SK-N-SH (cell line): ENCODE measurements around the gene EYA2. TPM values are rescaled to one million over a fixed set of nuclear protein-coding genes. Genes with fewer than 3 reads are reported as not detected.

ENCODE experiments used
- CTCF ChIA-PET: fragments of 300-600, 350-600 bp; formaldehyde crosslinking; extraction: SDS; loops from one replicate; lab custom pipeline; 2021; lab: Yijun Ruan, JAX
- POLR2A ChIA-PET: fragments of 350-600 bp; sonication (Branson Sonifier 250); formaldehyde crosslinking; extraction: SDS; loops from one replicate; lab custom pipeline; 2020; ENCODE audit warnings: antibody characterized with exemption, inconsistent platforms; lab: Yijun Ruan, JAX
- DNase-seq: peaks from one replicate; pipeline ENCODE4 v3.0.0; 2012
- H2AFZ ChIP-seq: fragments of 200-600 bp; sonication (generic); 2 replicates; pipeline ENCODE4 v1.8.1; 2016; ENCODE audit warnings: antibody characterized with exemption, mild to moderate bottlenecking, low read depth
- H3F3A ChIP-seq: fragments of 200-600 bp; sonication (generic); replicated peaks from 2 replicates; pipeline ENCODE3; 2016; ENCODE audit warnings: antibody characterized with exemption, mild to moderate bottlenecking; ENCODE audit not compliant: insufficient read depth
- H3K27ac ChIP-seq, 2 experiments: fragments of 200-500 bp in 1 of 2; fragments of 200-600 bp in 1 of 2; sonication (Bioruptor generic) in 1 of 2; sonication (generic), shearing (Covaris generic) in 1 of 2; 2 replicates each; pipeline versions ENCODE4 v1.5.1 to v1.6.1; 2014 to 2016; ENCODE audit warnings: low read depth in 2 of 2, inconsistent platforms in 1 of 2, low read length in 1 of 2, mild to moderate bottlenecking in 1 of 2, mixed read lengths in 1 of 2
- H3K27me3 ChIP-seq: fragments of 200-600 bp; sonication (generic), shearing (Covaris generic); 2 replicates; pipeline ENCODE4 v1.6.1; 2016; ENCODE audit warnings: mixed run types; ENCODE audit not compliant: insufficient read depth
- H3K36me3 ChIP-seq, 2 experiments: fragments of 200-500 bp in 1 of 2; fragments of 200-600 bp in 1 of 2; sonication (Bioruptor generic) in 1 of 2; sonication (generic) in 1 of 2; replicated peaks in 1 of 2; 2 replicates each; pipeline versions ENCODE3 to v1.5.1; 2014 to 2016; ENCODE audit warnings: low read length in 1 of 2, mild to moderate bottlenecking in 1 of 2; ENCODE audit not compliant: insufficient read depth in 2 of 2, control insufficient read depth in 1 of 2
- H3K4me1 ChIP-seq, 2 experiments: fragments of 200-500 bp in 1 of 2; fragments of 200-600 bp in 1 of 2; sonication (Bioruptor generic) in 1 of 2; sonication (generic), shearing (Covaris generic) in 1 of 2; 2 replicates each; pipeline versions ENCODE4 v1.5.1 to v1.6.1; 2014 to 2016; ENCODE audit warnings: low read depth in 1 of 2, low read length in 1 of 2, mixed run types in 1 of 2; ENCODE audit not compliant: insufficient read depth in 2 of 2, control insufficient read depth in 1 of 2
- H3K4me2 ChIP-seq: fragments of 200-600 bp; sonication (generic), shearing (Covaris generic); 2 replicates; pipeline ENCODE4 v1.6.1; 2017; ENCODE audit warnings: mixed run types
- H3K4me3 ChIP-seq, 2 experiments: fragments of 200-500 bp in 1 of 2; fragments of 200-600 bp in 1 of 2; sonication (Bioruptor generic) in 1 of 2; sonication (generic), shearing (Covaris generic) in 1 of 2; 2 replicates each; pipeline versions ENCODE4 v1.5.1 to v1.8.1; 2014 to 2016; ENCODE audit warnings: low read depth in 2 of 2, inconsistent platforms in 1 of 2, low read length in 1 of 2, mild to moderate bottlenecking in 1 of 2, mixed read lengths in 1 of 2, moderate library complexity in 1 of 2
- H3K79me2 ChIP-seq: fragments of 200-600 bp; sonication (generic); 2 replicates; pipeline ENCODE4 v1.8.1; 2017; ENCODE audit warnings: mild to moderate bottlenecking; ENCODE audit not compliant: insufficient read depth
- H3K9ac ChIP-seq: fragments of 200-600 bp; sonication (generic); 2 replicates; pipeline ENCODE4 v1.6.1; 2017; ENCODE audit warnings: mixed run types
- H3K9me2 ChIP-seq: fragments of 200-600 bp; sonication (generic); 2 replicates; pipeline ENCODE4 v1.6.1; 2017; ENCODE audit warnings: mixed run types
- H3K9me3 ChIP-seq: fragments of 200-600 bp; sonication (generic); 2 replicates; pipeline ENCODE4 v1.6.1; 2017; ENCODE audit warnings: mixed run types, mild to moderate bottlenecking, moderate library complexity
- H4K20me1 ChIP-seq: fragments of 200-600 bp; sonication (generic); 2 replicates; pipeline ENCODE4 v1.6.1; 2017; ENCODE audit warnings: mild to moderate bottlenecking, mixed run types; ENCODE audit not compliant: insufficient read depth
- EP300 ChIP-seq, 2 experiments: IDR thresholded peaks; 2 replicates each; pipeline versions ENCODE4 v1.4.0 to v1.6.1; 2012; ENCODE audit warnings: borderline replicate concordance in 1 of 2, low read depth in 1 of 2, low read length in 1 of 2
- FOXM1 ChIP-seq: IDR thresholded peaks from 2 replicates; pipeline ENCODE4 v1.4.0; 2012; ENCODE audit warnings: low read depth, mild to moderate bottlenecking
- GATA2 ChIP-seq: sonication (generic); formaldehyde crosslinking; IDR thresholded peaks from 2 replicates; pipeline ENCODE4 v1.5.0; 2020; ENCODE audit warnings: mild to moderate bottlenecking, missing genetic modification reagents
- JUND ChIP-seq: IDR thresholded peaks from 2 replicates; pipeline ENCODE4 v1.4.0; 2012
- MXI1 ChIP-seq: IDR thresholded peaks from 2 replicates; pipeline ENCODE4 v1.6.1; 2012; ENCODE audit warnings: mild to moderate bottlenecking, low read depth, low read length, improper control_type of control experiment
- NRF1 ChIP-seq: IDR thresholded peaks from 2 replicates; pipeline ENCODE4 v1.6.1; 2012; ENCODE audit warnings: low read depth, mild to moderate bottlenecking, low read length
- RCOR1 ChIP-seq: fragments of 150-350 bp; IDR thresholded peaks from 2 replicates; pipeline ENCODE4 v1.6.1; 2017; ENCODE audit warnings: antibody characterized with exemption, low read length
- RXRA ChIP-seq: IDR thresholded peaks from 2 replicates; pipeline ENCODE4 v1.4.0; 2012; ENCODE audit warnings: low read depth, mild to moderate bottlenecking, borderline replicate concordance
- SIN3A ChIP-seq: IDR thresholded peaks from 2 replicates; pipeline ENCODE4 v1.6.1; 2012; ENCODE audit warnings: low read depth, mild to moderate bottlenecking, low read length, moderate library complexity, borderline replicate concordance
- TCF12 ChIP-seq: IDR thresholded peaks from 2 replicates; pipeline ENCODE4 v1.4.0; 2012
- TEAD4 ChIP-seq: IDR thresholded peaks from 2 replicates; pipeline ENCODE4 v1.4.0; 2012; ENCODE audit warnings: mild to moderate bottlenecking, borderline replicate concordance; ENCODE audit not compliant: insufficient read depth
- USF1 ChIP-seq: IDR thresholded peaks from 2 replicates; pipeline ENCODE4 v1.4.0; 2012; ENCODE audit warnings: low read depth, borderline replicate concordance
- USF2 ChIP-seq: fragments of 150-350 bp; IDR thresholded peaks from 2 replicates; pipeline ENCODE4 v1.6.1; 2017; ENCODE audit warnings: antibody characterized with exemption, low read length, low read depth, borderline replicate concordance
- WGBS: methylation state at CpG from one replicate; pipeline ENCODE4 v1.1.6; 2017; ENCODE audit warnings: low lambda C conversion rate; 5-methylcytosine and 5-hydroxymethylcytosine counted together
- polyA plus RNA-seq, 3 experiments: library from polyadenylated mRNA; depleted of rRNA; stranded (reverse); fragments of >200 nt; gene quantifications; 2 replicates each; pipeline ENCODE4 v1.2.3, GENCODE V29; 2012
- TF ChIP-seq, protein P1 (sequence below): IDR thresholded peaks from 2 replicates; pipeline ENCODE4 v1.6.1; 2012; ENCODE audit warnings: mild to moderate bottlenecking, low read depth, low read length, moderate library complexity
- TF ChIP-seq, protein P2 (sequence below): IDR thresholded peaks from 2 replicates; pipeline ENCODE4 v1.4.0; 2012; ENCODE audit warnings: low read depth
- TF ChIP-seq, protein P3 (sequence below): fragments of 150-350 bp; IDR thresholded peaks from 2 replicates; pipeline ENCODE4 v1.6.1; 2016; ENCODE audit warnings: mild to moderate bottlenecking, low read depth, low read length
- TF ChIP-seq, protein P4 (sequence below): IDR thresholded peaks from 2 replicates; pipeline ENCODE4; 2012
- TF ChIP-seq, protein P5 (sequence below): fragments of 200-600 bp; sonication (generic); IDR thresholded peaks from 2 replicates; pipeline ENCODE4 v1.6.1; 2017; ENCODE audit warnings: antibody characterized with exemption, mild to moderate bottlenecking, moderate library complexity
- TF ChIP-seq, protein P6 (sequence below): IDR thresholded peaks from 2 replicates; pipeline ENCODE4 v1.4.0; 2012; ENCODE audit warnings: low read depth, borderline replicate concordance

The EYA2 gene
- polyA plus RNA-seq, 1 of the 3 experiments (the other 2 are of a cell fraction), result 0.05 TPM

DNA sequence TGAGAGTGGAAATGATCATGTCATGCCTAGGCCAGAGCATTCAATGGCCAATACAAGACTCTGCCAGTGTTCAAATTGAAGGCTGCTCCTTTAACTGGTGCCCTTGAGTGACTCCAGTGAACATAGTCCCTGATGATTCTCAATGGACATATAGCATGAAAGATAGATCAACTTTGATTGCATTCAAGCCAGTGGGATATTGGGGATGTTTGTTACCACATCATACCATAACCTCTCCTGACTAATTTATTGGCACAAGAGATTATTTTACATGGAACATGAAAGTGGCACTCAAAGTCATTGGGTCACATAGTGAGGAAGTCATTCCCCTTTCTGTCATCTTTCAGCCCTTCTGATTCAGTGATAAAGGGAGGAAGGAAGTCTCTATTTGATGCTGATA is 139.0 kb downstream of the EYA2 start (continued):
- TF ChIP-seq USF1, result no peak
- TF ChIP-seq TEAD4, result no peak
- no peak for TF ChIP-seq NRF1
- TF ChIP-seq, protein P1, sequence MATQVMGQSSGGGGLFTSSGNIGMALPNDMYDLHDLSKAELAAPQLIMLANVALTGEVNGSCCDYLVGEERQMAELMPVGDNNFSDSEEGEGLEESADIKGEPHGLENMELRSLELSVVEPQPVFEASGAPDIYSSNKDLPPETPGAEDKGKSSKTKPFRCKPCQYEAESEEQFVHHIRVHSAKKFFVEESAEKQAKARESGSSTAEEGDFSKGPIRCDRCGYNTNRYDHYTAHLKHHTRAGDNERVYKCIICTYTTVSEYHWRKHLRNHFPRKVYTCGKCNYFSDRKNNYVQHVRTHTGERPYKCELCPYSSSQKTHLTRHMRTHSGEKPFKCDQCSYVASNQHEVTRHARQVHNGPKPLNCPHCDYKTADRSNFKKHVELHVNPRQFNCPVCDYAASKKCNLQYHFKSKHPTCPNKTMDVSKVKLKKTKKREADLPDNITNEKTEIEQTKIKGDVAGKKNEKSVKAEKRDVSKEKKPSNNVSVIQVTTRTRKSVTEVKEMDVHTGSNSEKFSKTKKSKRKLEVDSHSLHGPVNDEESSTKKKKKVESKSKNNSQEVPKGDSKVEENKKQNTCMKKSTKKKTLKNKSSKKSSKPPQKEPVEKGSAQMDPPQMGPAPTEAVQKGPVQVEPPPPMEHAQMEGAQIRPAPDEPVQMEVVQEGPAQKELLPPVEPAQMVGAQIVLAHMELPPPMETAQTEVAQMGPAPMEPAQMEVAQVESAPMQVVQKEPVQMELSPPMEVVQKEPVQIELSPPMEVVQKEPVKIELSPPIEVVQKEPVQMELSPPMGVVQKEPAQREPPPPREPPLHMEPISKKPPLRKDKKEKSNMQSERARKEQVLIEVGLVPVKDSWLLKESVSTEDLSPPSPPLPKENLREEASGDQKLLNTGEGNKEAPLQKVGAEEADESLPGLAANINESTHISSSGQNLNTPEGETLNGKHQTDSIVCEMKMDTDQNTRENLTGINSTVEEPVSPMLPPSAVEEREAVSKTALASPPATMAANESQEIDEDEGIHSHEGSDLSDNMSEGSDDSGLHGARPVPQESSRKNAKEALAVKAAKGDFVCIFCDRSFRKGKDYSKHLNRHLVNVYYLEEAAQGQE, result no peak
- no peak for TF ChIP-seq TCF12
- no peak for TF ChIP-seq SIN3A
- no peak for TF ChIP-seq FOXM1

- CTCF ChIA-PET, result interaction anchor here (1.0 to 1.3 kb wide), 2 partner anchors 10 to 115 kb away, joined by 3 read pairs; no protein-coding TSS in a partner anchor
- peak; percentile 29 for DNase-seq
- 49% methylated on average over 10 of the region's 10 CpGs for WGBS
- peak overlapping the region in 1 of 2 experiments; percentile 72; a peak in 2 of 4 replicates for H3K27ac ChIP-seq
- H3K4me1 ChIP-seq, result peaks cover 0 to 21% of the 10 kb centered on the region in 2 experiments; a peak in 2 of 4 replicates
- no peak overlapping the region for H3K9ac ChIP-seq
- no peak overlapping the region for H3K4me3 ChIP-seq
- H3K9me2 ChIP-seq, result no peaks in the 10 kb centered on the region
- H3K36me3 ChIP-seq, result no peaks in the 10 kb centered on the region
- H3K4me2 ChIP-seq, result no peak overlapping the region
- no peaks in the 10 kb centered on the region for H3F3A ChIP-seq
- no peaks in the 10 kb centered on the region for H3K9me3 ChIP-seq
- no peaks in the 10 kb centered on the region for H3K79me2 ChIP-seq
- no peaks in the 10 kb centered on the region for H3K27me3 ChIP-seq
- POLR2A ChIA-PET, result no interaction called here
- H4K20me1 ChIP-seq, result no peaks in the 10 kb centered on the region
- no peak overlapping the region for H2AFZ ChIP-seq
- TF ChIP-seq RCOR1 (no peak), EP300 (IDR thresholded peaks at IDR 0.05; ENCODE audit: borderline replicate concordance in 1 of 2, low read depth in 1 of 2, low read length in 1 of 2) (no peak), JUND (no peak), RXRA (no peak), MXI1 (no peak), NRF1 (no peak), USF2 (no peak), GATA2 (no peak), TEAD4 (no peak)
- TF ChIP-seq, protein P2, sequence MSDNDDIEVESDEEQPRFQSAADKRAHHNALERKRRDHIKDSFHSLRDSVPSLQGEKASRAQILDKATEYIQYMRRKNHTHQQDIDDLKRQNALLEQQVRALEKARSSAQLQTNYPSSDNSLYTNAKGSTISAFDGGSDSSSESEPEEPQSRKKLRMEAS, result no peak
- TF ChIP-seq, protein P3, sequence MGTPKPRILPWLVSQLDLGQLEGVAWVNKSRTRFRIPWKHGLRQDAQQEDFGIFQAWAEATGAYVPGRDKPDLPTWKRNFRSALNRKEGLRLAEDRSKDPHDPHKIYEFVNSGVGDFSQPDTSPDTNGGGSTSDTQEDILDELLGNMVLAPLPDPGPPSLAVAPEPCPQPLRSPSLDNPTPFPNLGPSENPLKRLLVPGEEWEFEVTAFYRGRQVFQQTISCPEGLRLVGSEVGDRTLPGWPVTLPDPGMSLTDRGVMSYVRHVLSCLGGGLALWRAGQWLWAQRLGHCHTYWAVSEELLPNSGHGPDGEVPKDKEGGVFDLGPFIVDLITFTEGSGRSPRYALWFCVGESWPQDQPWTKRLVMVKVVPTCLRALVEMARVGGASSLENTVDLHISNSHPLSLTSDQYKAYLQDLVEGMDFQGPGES, result no peak
- TF ChIP-seq, protein P4, sequence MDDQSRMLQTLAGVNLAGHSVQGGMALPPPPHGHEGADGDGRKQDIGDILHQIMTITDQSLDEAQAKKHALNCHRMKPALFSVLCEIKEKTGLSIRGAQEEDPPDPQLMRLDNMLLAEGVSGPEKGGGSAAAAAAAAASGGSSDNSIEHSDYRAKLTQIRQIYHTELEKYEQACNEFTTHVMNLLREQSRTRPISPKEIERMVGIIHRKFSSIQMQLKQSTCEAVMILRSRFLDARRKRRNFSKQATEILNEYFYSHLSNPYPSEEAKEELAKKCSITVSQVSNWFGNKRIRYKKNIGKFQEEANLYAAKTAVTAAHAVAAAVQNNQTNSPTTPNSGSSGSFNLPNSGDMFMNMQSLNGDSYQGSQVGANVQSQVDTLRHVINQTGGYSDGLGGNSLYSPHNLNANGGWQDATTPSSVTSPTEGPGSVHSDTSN, result no peak
- TF ChIP-seq, protein P5, sequence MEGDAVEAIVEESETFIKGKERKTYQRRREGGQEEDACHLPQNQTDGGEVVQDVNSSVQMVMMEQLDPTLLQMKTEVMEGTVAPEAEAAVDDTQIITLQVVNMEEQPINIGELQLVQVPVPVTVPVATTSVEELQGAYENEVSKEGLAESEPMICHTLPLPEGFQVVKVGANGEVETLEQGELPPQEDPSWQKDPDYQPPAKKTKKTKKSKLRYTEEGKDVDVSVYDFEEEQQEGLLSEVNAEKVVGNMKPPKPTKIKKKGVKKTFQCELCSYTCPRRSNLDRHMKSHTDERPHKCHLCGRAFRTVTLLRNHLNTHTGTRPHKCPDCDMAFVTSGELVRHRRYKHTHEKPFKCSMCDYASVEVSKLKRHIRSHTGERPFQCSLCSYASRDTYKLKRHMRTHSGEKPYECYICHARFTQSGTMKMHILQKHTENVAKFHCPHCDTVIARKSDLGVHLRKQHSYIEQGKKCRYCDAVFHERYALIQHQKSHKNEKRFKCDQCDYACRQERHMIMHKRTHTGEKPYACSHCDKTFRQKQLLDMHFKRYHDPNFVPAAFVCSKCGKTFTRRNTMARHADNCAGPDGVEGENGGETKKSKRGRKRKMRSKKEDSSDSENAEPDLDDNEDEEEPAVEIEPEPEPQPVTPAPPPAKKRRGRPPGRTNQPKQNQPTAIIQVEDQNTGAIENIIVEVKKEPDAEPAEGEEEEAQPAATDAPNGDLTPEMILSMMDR, result no peak
- TF ChIP-seq, protein P6, sequence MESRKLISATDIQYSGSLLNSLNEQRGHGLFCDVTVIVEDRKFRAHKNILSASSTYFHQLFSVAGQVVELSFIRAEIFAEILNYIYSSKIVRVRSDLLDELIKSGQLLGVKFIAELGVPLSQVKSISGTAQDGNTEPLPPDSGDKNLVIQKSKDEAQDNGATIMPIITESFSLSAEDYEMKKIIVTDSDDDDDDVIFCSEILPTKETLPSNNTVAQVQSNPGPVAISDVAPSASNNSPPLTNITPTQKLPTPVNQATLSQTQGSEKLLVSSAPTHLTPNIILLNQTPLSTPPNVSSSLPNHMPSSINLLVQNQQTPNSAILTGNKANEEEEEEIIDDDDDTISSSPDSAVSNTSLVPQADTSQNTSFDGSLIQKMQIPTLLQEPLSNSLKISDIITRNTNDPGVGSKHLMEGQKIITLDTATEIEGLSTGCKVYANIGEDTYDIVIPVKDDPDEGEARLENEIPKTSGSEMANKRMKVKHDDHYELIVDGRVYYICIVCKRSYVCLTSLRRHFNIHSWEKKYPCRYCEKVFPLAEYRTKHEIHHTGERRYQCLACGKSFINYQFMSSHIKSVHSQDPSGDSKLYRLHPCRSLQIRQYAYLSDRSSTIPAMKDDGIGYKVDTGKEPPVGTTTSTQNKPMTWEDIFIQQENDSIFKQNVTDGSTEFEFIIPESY, result no peak
Observed at GRCh38 chr20:47035026-47035590, 140.5 kb downstream of the EYA2 start.
